ES-I3 (cell line): ENCODE measurements around the gene LCE1E.

Source experiments
- H3K36me3 ChIP-seq: 2 replicates; pipeline ENCODE4 v1.6.1; 2013; ENCODE audit warnings: mild to moderate bottlenecking, low read length, control low read depth, moderate library complexity; ENCODE audit not compliant: insufficient read depth
- H3K4me1 ChIP-seq: 2 replicates; pipeline ENCODE4 v1.6.1; 2013; ENCODE audit warnings: mild to moderate bottlenecking, control low read depth, low read length; ENCODE audit not compliant: insufficient read depth
- H3K9ac ChIP-seq: 2 replicates; pipeline ENCODE4 v1.6.1; 2013; ENCODE audit warnings: low read depth, mild to moderate bottlenecking, low read length, moderate library complexity
- H3K9me3 ChIP-seq: 2 replicates; pipeline ENCODE4 v1.6.1; 2013; ENCODE audit warnings: mild to moderate bottlenecking, low read length, moderate library complexity; ENCODE audit not compliant: control insufficient read depth, insufficient read depth

LCE1E gene

GRCh38 chr1:152817309-152817708 is 31.3 kb downstream of the LCE1E start:
- no peaks in the 10 kb centered on the region for H3K9me3 ChIP-seq
- no peaks in the 10 kb centered on the region for H3K36me3 ChIP-seq
- H3K4me1 ChIP-seq: no peaks in the 10 kb centered on the region
- H3K9ac ChIP-seq: no peak overlapping the region

GRCh38 chr1:152823294-152823693 is 37.2 kb downstream of the LCE1E start:
- H3K9me3 ChIP-seq: no peaks in the 10 kb centered on the region
- no peak overlapping the region for H3K9ac ChIP-seq
- no peaks in the 10 kb centered on the region for H3K4me1 ChIP-seq
- no peaks in the 10 kb centered on the region for H3K36me3 ChIP-seq

- no peaks in the 10 kb centered on the region for H3K4me1 ChIP-seq
- no peaks in the 10 kb centered on the region for H3K9me3 ChIP-seq
- no peaks in the 10 kb centered on the region for H3K36me3 ChIP-seq
Measured at GRCh38 chr1:152824964-152825363, 38.9 kb downstream of the LCE1E start.

GRCh38 chr1:152827173-152827572 is 41.1 kb downstream of the LCE1E start, which contains the start of gene LCE1A:
LCE1A (plus strand) TSS chr1:152827473; CDS start chr1:152827473, 0 bp downstream.
- H3K9ac ChIP-seq: no peak within 1 kb of the TSS
- H3K4me1 ChIP-seq: no peaks in the 10 kb centered on the region
- no peaks in the 10 kb centered on the region for H3K9me3 ChIP-seq
- H3K36me3 ChIP-seq: no peaks in the 10 kb centered on the region

More at GRCh38 chr1:152824964-152825363, 38.9 kb downstream of the LCE1E start:
- H3K9ac ChIP-seq: no peak overlapping the region

- Histone ChIP-seq H3K4me1 (no peaks in the 10 kb centered on the region), H3K9me3 (no peaks in the 10 kb centered on the region), H3K9ac (no peak overlapping the region), H3K36me3 (no peaks in the 10 kb centered on the region)
Measured at GRCh38 chr1:152836870-152837269, 50.8 kb downstream of the LCE1E start.
